Naive thymus-derived CD4-positive, alpha-beta T cell (primary cell): ENCODE results near the gene BBS9. TPM values are rescaled to one million over a fixed set of nuclear protein-coding genes. Genes with fewer than 3 reads are reported as not detected.
"Not testable (repeated sequence)": the region's sequence is repeated elsewhere in the genome, so short reads cannot be mapped to it uniquely, and the experiment has no call there.

Experiments used
- ATAC-seq: fragments of 150-1000 bp; cut with Tn5 transposase; 2 replicates; pipeline ENCODE4 v1.10.0; 2021; ENCODE audit warnings: mild to moderate bottlenecking, moderate library complexity
- CTCF ChIA-PET: fragments of 350-600 bp; sonication (Branson Sonifier 250); formaldehyde crosslinking; loops from one replicate; lab custom pipeline; 2021; ENCODE audit warnings: antibody characterized with exemption; lab: Charles Lee
- POLR2A ChIA-PET: fragments of 350-600 bp; sonication (Branson Sonifier 250); formaldehyde crosslinking; loops from one replicate; lab custom pipeline; 2021; ENCODE audit warnings: antibody characterized with exemption, inconsistent platforms; lab: Charles Lee
- DNase-seq, 9 donors: peaks; one replicate each; pipeline versions ENCODE4 v3.0.0 to v3.0.0-alpha.2; 2020 to 2022; ENCODE audit warnings: mixed read lengths in 1 of 9
- H3K27ac ChIP-seq: one replicate; pipeline ENCODE4 v1.7.0; 2013; ENCODE audit warnings: mild to moderate bottlenecking, low read depth, low read length, moderate library complexity
- H3K27me3 ChIP-seq, 2 donors: one replicate each; pipeline ENCODE4 v1.7.0; 2013; ENCODE audit warnings: low read length in 2 of 2, mild to moderate bottlenecking in 2 of 2, moderate library complexity in 2 of 2; ENCODE audit not compliant: control insufficient read depth in 2 of 2, insufficient read depth in 2 of 2
- H3K36me3 ChIP-seq, 3 experiments: 1 replicate in 2 of 3; 2 replicates in 1 of 3; pipeline ENCODE4 v1.7.0; 2013; ENCODE audit warnings: low read length in 3 of 3, mild to moderate bottlenecking in 3 of 3, moderate library complexity in 1 of 3; ENCODE audit not compliant: insufficient read depth in 3 of 3, control insufficient read depth in 2 of 3
- H3K4me1 ChIP-seq, 2 donors: one replicate each; pipeline ENCODE4 v1.7.0; 2013; ENCODE audit warnings: low read length in 2 of 2, mild to moderate bottlenecking in 2 of 2, moderate library complexity in 1 of 2; ENCODE audit not compliant: control insufficient read depth in 2 of 2, insufficient read depth in 2 of 2
- H3K4me3 ChIP-seq: 2 replicates; pipeline ENCODE4 v1.7.0; 2013; ENCODE audit warnings: mild to moderate bottlenecking, low read length
- H3K9me3 ChIP-seq, 3 experiments: 1 replicate in 2 of 3; 2 replicates in 1 of 3; pipeline ENCODE4 v1.7.0; 2013; ENCODE audit warnings: low read length in 3 of 3; ENCODE audit not compliant: control insufficient read depth in 2 of 3
- H3K27ac Mint-ChIP-seq, 9 donors: one replicate each; pipeline ENCODE4 v1.8.0; 2020 to 2022; ENCODE audit warnings: mixed read lengths in 9 of 9, mild to moderate bottlenecking in 8 of 9, moderate library complexity in 5 of 9, inconsistent platforms in 2 of 9
- H3K27me3 Mint-ChIP-seq, 5 donors: one replicate each; pipeline ENCODE4 v1.8.0; 2021 to 2022; ENCODE audit warnings: mixed read lengths in 5 of 5, mild to moderate bottlenecking in 1 of 5
- H3K36me3 Mint-ChIP-seq, 5 donors: one replicate each; pipeline ENCODE4 v1.8.0; 2020 to 2022; ENCODE audit warnings: mixed read lengths in 5 of 5, mild to moderate bottlenecking in 3 of 5, inconsistent platforms in 1 of 5
- H3K4me1 Mint-ChIP-seq, 7 donors: one replicate each; pipeline ENCODE4 v1.8.0; 2020 to 2022; ENCODE audit warnings: mixed read lengths in 7 of 7, mild to moderate bottlenecking in 3 of 7, inconsistent platforms in 1 of 7
- H3K4me3 Mint-ChIP-seq, 10 donors: one replicate each; pipeline ENCODE4 v1.8.0; 2020 to 2022; ENCODE audit warnings: mild to moderate bottlenecking in 10 of 10, mixed read lengths in 10 of 10, moderate library complexity in 6 of 10, inconsistent platforms in 2 of 10
- H3K9me3 Mint-ChIP-seq, 11 donors: one replicate each; pipeline ENCODE4 v1.8.0; 2020 to 2022; ENCODE audit warnings: mixed read lengths in 11 of 11, mild to moderate bottlenecking in 4 of 11, inconsistent platforms in 1 of 11, moderate library complexity in 1 of 11
- intact Hi-C, 2 donors: fragments of 100-400 bp; cut with micrococcal nuclease; formaldehyde crosslinking; loops; one replicate each; pipeline ENCODE4 v1.15.1; 2023
- polyA plus RNA-seq, 2 donors: library from polyadenylated mRNA; unstranded; fragments of 300-500 nt; fragmentation: Illumina TruSeq; gene quantifications; one replicate each; pipeline ENCODE4 v1.2.3, GENCODE V29; 2021
- total RNA-seq, 6 experiments: library from RNA in 5 of 6; stranded (reverse) in 5 of 6; gene quantifications; 1 replicate in 5 of 6; 2 replicates in 1 of 6; pipeline ENCODE4 v1.2.3 and lab custom pipeline; 2021 to 2026

The BBS9 gene
- total and polyA plus RNA-seq, 7 experiments from 2014 or later: 11.1 to 31.0 (median 23.2) TPM

- ATAC-seq (no peak), DNase-seq (no peak)
- H3K36me3 Mint-ChIP-seq: peaks cover 0 to 58% (median 44%) of the 10 kb centered on the region in 5 donors
- peaks cover 1 to 20% (median 3%) of the 10 kb centered on the region in 11 donors for H3K9me3 Mint-ChIP-seq
- Histone ChIP-seq H3K4me1 (no peaks in the 10 kb centered on the region), H3K4me3 (no peak overlapping the region), H3K36me3 (peaks cover 0 to 15% (median 0%) of the 10 kb centered on the region in 3 experiments), H3K27ac (no peak overlapping the region), H3K27me3 (no peaks in the 10 kb centered on the region), H3K9me3 (no peaks in the 10 kb centered on the region)
- peaks cover 0 to 5% (median 0%) of the 10 kb centered on the region in 7 donors for H3K4me1 Mint-ChIP-seq
- ChIA-PET POLR2A (no interaction called here), CTCF (no interaction called here)
- no peak overlapping the region for H3K4me3 Mint-ChIP-seq
- intact Hi-C loops: no loop called here
- no peak overlapping the region for H3K27ac Mint-ChIP-seq
- H3K27me3 Mint-ChIP-seq: no peaks in the 10 kb centered on the region
Observed at GRCh38 chr7:33217595-33217994, 88.2 kb downstream of the BBS9 start.

GRCh38 chr7:33218841-33219535 lies 89.6 kb downstream of the BBS9 start:
- H3K4me1 Mint-ChIP-seq, intact Hi-C loops, POLR2A ChIA-PET, H3K27ac ChIP-seq, H3K9me3 ChIP-seq, H3K27ac Mint-ChIP-seq, H3K4me3 ChIP-seq, DNase-seq, H3K27me3 Mint-ChIP-seq, ATAC-seq, CTCF ChIA-PET, H3K4me1 ChIP-seq, H3K27me3 ChIP-seq, H3K4me3 Mint-ChIP-seq, H3K36me3 ChIP-seq: not testable (repeated sequence)
- Mint-ChIP-seq H3K9me3 (peaks cover 0 to 13% (median 1%) of the 10 kb centered on the region in 11 donors), H3K36me3 (peaks cover 0 to 44% (median 35%) of the 10 kb centered on the region in 5 donors)

GRCh38 chr7:33220231-33220630 lies 90.9 kb downstream of the BBS9 start:
- Histone ChIP-seq H3K27me3 (no peaks in the 10 kb centered on the region), H3K36me3 (no peaks in the 10 kb centered on the region), H3K9me3 (no peaks in the 10 kb centered on the region), H3K4me1 (no peaks in the 10 kb centered on the region), H3K4me3 (no peak overlapping the region), H3K27ac (no peak overlapping the region)
- DNase-seq (no peak), ATAC-seq (no peak)
- CTCF ChIA-PET: no interaction called here
- POLR2A ChIA-PET: no interaction called here
- H3K4me3 Mint-ChIP-seq: no peak overlapping the region
- H3K4me1 Mint-ChIP-seq: peaks cover 0 to 5% (median 0%) of the 10 kb centered on the region in 7 donors
- peaks cover 0 to 39% (median 31%) of the 10 kb centered on the region in 5 donors for H3K36me3 Mint-ChIP-seq
- peaks cover 0 to 8% (median 1%) of the 10 kb centered on the region in 11 donors for H3K9me3 Mint-ChIP-seq
- no peaks in the 10 kb centered on the region for H3K27me3 Mint-ChIP-seq
- intact Hi-C loops: no loop called here
- H3K27ac Mint-ChIP-seq: no peak overlapping the region

GRCh38 chr7:33221390-33221789 lies 92.0 kb downstream of the BBS9 start:
- no peak overlapping the region for H3K4me3 Mint-ChIP-seq
- CTCF ChIA-PET: no interaction called here
- ATAC-seq: no peak
- no peak overlapping the region for H3K27ac Mint-ChIP-seq
- H3K36me3 ChIP-seq: no peaks in the 10 kb centered on the region
- no peak overlapping the region for H3K4me3 ChIP-seq
- H3K27me3 Mint-ChIP-seq: no peaks in the 10 kb centered on the region
- intact Hi-C loops: no loop called here
- H3K9me3 ChIP-seq: no peaks in the 10 kb centered on the region
- POLR2A ChIA-PET: no interaction called here
- peaks cover 0 to 31% (median 23%) of the 10 kb centered on the region in 5 donors for H3K36me3 Mint-ChIP-seq
- H3K9me3 Mint-ChIP-seq: peaks cover 0 to 2% (median 0%) of the 10 kb centered on the region in 11 donors
- H3K4me1 ChIP-seq: no peaks in the 10 kb centered on the region
- H3K27ac ChIP-seq: no peak overlapping the region
- no peak for DNase-seq
- H3K4me1 Mint-ChIP-seq: peaks cover 0 to 5% (median 0%) of the 10 kb centered on the region in 7 donors
- no peaks in the 10 kb centered on the region for H3K27me3 ChIP-seq

GRCh38 chr7:33232632-33233145 lies 103.3 kb downstream of the BBS9 start:
- DNase-seq: no peak
- H3K27me3 ChIP-seq: no peaks in the 10 kb centered on the region
- no peak overlapping the region for H3K27ac ChIP-seq
- Mint-ChIP-seq H3K36me3 (peaks cover 0 to 10% (median 3%) of the 10 kb centered on the region in 5 donors), H3K4me1 (peaks cover 0 to 4% (median 0%) of the 10 kb centered on the region in 7 donors), H3K27ac (peak overlapping the region in 1 of 9 donors; percentile 46), H3K4me3 (no peak overlapping the region), H3K9me3 (peaks cover 0 to 5% (median 0%) of the 10 kb centered on the region in 11 donors), H3K27me3 (no peaks in the 10 kb centered on the region)
- intact Hi-C loops: no loop called here
- no peaks in the 10 kb centered on the region for H3K9me3 ChIP-seq
- ATAC-seq: no peak
- no peaks in the 10 kb centered on the region for H3K36me3 ChIP-seq
- no peak overlapping the region for H3K4me3 ChIP-seq
- POLR2A ChIA-PET: no interaction called here
- no peaks in the 10 kb centered on the region for H3K4me1 ChIP-seq
- CTCF ChIA-PET: no interaction called here

GRCh38 chr7:33233659-33234058 lies 104.3 kb downstream of the BBS9 start:
- H3K4me1 Mint-ChIP-seq: peaks cover 0 to 4% (median 0%) of the 10 kb centered on the region in 7 donors
- H3K27me3 Mint-ChIP-seq: no peaks in the 10 kb centered on the region
- Histone ChIP-seq H3K9me3 (no peaks in the 10 kb centered on the region), H3K4me1 (no peaks in the 10 kb centered on the region), H3K27ac (no peak overlapping the region), H3K27me3 (no peaks in the 10 kb centered on the region), H3K36me3 (no peaks in the 10 kb centered on the region), H3K4me3 (no peak overlapping the region)
- POLR2A ChIA-PET: no interaction called here
- peaks cover 0 to 5% (median 0%) of the 10 kb centered on the region in 11 donors for H3K9me3 Mint-ChIP-seq
- peaks cover 0 to 10% (median 3%) of the 10 kb centered on the region in 5 donors for H3K36me3 Mint-ChIP-seq
- CTCF ChIA-PET: interaction anchor here (0.6 kb wide), 1 partner anchor 65 kb away, joined by 3 read pairs; no protein-coding TSS in a partner anchor
- no peak overlapping the region for H3K4me3 Mint-ChIP-seq
- DNase-seq (no peak), ATAC-seq (no peak)
- no peak overlapping the region for H3K27ac Mint-ChIP-seq
- intact Hi-C loops: no loop called here

GRCh38 chr7:33237036-33237435 lies 107.7 kb downstream of the BBS9 start:
- H3K27ac ChIP-seq: no peak overlapping the region
- DNase-seq: no peak
- H3K4me3 ChIP-seq: no peak overlapping the region
- Mint-ChIP-seq H3K36me3 (no peaks in the 10 kb centered on the region), H3K9me3 (no peaks in the 10 kb centered on the region), H3K27ac (no peak overlapping the region), H3K4me3 (no peak overlapping the region), H3K27me3 (no peaks in the 10 kb centered on the region), H3K4me1 (peaks cover 0 to 4% (median 0%) of the 10 kb centered on the region in 7 donors)
- ATAC-seq: no peak
- ChIA-PET POLR2A (no interaction called here), CTCF (no interaction called here)
- H3K27me3 ChIP-seq: no peaks in the 10 kb centered on the region
- no peaks in the 10 kb centered on the region for H3K9me3 ChIP-seq
- H3K36me3 ChIP-seq: no peaks in the 10 kb centered on the region
- intact Hi-C loops: no loop called here
- no peaks in the 10 kb centered on the region for H3K4me1 ChIP-seq
